Measurements from ENCODE around the gene RALGPS2.

DNA sequence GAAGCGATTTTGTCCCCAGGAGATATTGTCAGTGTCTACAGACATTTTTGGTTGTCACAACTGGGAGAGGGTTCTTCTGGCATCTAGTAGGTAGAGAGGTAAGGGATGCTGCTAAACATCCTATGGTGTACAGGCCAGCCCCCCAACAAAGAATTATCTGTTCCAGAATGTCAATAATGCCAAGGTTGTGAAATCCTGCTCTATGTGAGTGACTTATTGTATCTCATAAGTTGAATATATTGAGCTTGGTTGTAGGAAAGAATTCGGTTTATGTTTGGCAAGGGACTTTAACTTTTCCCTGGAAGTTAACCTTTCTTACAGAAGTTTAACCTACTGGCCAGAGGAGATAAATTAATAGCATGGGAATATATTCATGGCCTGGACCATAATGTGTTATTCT is 198.5 kb downstream of the RALGPS2 start:
- no peak for TF ChIP-seq POLR2AphosphoS5 (IDR thresholded peaks at IDR 0.05; ENCODE audit: borderline replicate concordance, low read depth, low read length)
- TF ChIP-seq EZH2 (IDR thresholded peaks at IDR 0.05): no peak
- TF ChIP-seq FOXP2 (optimal IDR thresholded peaks at IDR 0.05; ENCODE audit: control extremely low read depth, extremely low read length, insufficient read depth): no peak

All from SK-N-MC (cell line).